ENCODE data around the gene PDE6B.
"Not testable (repeated sequence)": the region's sequence is repeated elsewhere in the genome, so short reads cannot be mapped to it uniquely, and the experiment has no call there.

Gene PDE6B

GRCh38 chr4:622996-623913 lies 2.1 kb upstream of the PDE6B start:
- FAIRE-seq, result no peak

DNA sequence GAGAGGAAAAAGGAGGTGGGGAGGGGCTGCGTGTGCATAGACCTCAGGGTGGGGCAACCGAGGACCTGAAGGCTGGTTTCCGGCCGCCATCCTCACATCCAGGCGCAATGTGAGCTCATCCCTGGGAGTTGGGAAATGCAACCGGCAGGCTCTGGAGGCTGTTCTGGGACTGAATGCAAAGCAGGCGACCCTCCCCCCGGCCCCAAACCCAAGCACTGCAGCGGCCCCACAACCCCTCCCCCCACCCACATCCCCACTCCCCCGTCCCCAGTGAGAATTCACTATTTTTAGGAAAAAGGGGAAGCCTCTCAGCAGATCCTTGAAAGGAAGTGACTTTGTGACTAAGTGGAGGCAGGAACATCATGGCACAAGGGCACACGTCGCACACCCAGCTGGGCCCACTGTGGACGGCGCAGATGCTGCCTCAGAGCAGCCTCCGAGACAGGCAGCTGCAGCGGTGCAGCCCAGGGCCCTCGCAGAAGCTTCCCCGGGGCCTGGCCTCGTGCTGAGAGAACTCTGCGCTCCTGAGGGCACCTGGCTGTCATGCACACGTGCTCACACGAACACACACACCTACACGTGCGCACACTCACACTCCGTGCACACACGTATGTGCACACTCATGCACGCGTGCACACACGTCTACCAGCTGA lies 1.3 kb upstream of the PDE6B start:
- FAIRE-seq, result no peak

DNA sequence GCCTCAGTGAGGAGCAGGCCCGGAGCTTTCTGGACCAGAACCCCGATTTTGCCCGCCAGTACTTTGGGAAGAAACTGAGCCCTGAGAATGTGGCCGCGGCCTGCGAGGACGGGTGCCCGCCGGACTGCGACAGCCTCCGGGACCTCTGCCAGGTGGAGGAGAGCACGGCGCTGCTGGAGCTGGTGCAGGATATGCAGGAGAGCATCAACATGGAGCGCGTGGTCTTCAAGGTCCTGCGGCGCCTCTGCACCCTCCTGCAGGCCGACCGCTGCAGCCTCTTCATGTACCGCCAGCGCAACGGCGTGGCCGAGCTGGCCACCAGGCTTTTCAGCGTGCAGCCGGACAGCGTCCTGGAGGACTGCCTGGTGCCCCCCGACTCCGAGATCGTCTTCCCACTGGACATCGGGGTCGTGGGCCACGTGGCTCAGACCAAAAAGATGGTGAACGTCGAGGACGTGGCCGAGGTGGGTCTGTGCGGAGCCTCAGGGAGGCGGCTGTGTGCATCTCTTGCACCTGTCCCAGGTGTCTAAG lies 323 bp downstream of the PDE6B start:
- FAIRE-seq, result no peak

- FAIRE-seq, result no peak
Observed at GRCh38 chr4:626201-627091, 1.1 kb downstream of the PDE6B start.

DNA sequence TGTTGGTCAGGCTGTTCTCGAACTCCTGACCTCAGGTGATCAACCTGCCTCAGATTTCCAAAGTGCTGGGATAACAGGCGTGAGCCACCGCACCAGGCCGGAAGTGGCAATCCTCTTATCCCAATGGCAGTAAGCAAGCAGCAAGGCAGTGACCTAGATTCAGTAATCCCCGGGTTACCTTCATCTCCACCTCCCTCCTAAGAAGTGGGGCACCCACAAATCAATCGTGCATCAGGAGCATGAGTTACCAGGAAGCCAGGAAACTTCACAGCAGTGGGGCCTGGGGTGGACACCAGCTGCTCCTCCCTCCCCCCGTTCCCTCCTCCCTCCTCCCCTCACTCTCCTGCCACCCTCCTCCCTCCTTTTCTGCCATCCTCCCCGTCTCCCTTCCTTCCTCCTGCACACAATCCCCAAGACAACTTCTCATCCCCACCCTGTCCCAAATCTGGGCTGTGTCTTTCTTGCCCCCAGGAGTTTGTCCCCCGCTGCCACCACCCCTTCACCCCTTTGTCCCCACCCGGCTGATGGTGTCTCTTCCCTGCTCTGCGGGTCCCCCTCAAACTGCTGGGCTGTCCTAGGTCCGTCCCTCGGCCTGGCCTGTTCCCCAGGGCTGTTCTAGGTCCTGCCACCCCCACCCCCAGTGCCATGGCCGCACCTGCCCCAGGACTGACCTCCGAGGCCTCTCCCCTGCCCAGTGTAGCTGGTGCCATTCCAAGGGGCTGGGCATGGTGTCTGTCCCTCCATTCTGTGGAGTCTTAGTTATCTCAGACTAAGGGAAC lies 2.2 kb downstream of the PDE6B start:
- no peak for FAIRE-seq

GRCh38 chr4:628311-628741 lies 3.0 kb downstream of the PDE6B start:
- no peak for FAIRE-seq

GRCh38 chr4:628821-629635 lies 3.7 kb downstream of the PDE6B start:
- no peak for FAIRE-seq

GRCh38 chr4:629636-629914 lies 4.2 kb downstream of the PDE6B start:
- no peak for FAIRE-seq

DNA sequence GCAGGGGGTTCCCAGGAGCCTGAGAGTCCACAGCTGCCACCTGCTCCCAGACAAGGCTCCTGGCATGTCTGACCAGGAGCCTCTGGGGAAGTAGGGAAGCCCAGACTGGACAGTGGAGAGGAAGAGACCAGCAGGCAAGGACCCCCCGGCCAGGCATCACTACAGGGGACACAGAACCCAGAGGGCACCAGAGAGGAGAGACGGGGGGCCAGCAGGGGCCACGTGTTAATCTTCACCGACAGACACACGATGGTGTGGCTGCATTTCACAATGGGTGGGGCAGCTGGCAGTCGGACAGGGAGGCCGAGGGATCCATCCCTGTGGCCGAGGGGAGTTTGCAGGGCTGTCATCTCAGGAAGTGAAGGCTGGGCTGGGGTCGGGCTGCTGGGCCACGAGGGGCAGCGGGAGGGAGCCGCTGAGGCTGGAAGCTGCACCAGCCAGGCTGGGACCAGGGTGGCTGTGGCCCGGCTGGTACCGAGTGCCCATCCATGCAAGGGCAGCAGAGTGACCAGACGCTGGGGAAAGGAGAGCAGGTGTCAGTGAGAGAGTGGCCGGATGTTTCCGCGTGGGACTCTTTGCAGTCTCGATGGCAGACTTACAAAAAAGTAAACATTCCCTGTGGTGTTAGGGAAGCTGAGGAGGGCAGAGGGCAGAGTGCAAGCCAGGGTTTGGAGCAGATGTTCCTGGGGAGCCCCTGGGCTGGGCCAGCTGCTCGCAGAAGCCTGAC lies 4.7 kb downstream of the PDE6B start:
- no peak for FAIRE-seq

GRCh38 chr4:630656-631055 lies 5.3 kb downstream of the PDE6B start:
- FAIRE-seq, result no peak

DNA sequence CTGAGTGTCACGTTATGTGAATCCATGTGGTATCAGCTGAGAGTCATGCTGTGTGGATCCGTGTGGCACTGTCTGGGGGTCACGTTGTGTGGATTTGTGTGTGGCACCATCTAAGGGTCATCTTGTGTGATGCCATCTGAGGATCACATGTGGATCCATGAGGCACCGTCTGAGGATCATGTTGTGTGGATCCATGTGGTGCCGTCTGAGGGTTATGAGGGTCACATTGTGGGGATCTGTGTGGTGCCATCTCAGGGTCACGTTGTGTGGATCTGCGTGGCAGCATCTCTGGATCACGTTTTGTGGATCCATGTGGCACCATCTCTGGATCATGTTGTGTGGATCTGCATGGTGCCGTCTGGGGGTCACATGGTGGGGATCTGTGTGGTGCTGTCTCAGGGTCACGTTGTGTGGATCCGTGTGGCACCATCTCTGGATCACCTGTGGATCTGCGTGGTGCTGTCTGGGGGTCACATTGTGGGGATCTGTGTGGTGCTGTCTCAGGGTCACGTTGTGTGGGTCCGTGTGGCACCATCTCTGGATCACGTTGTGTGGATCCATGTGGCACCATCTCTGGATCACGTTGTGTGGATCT lies 6.9 kb downstream of the PDE6B start:
- no peak for FAIRE-seq

DNA sequence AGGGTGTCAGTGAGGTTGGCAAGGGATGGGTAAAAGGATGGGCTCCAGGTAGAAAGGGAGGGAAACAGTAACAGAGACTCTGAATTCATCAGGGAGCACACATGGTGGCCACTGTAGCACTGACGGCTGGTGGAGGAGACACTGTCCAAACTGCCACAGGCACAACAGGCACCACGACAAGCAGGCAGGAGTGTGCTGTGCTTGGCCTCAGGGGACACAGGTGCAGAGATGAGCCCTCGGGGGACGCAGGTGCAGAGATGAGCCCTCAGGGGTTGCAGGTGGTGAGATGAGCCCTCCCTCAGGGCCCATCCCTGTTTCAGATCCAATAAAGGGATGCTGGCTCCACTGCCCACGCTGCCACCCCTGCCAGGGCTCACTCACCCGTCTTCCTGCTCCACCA lies 7.6 kb downstream of the PDE6B start:
- no peak for FAIRE-seq

- no peak for FAIRE-seq
Observed at GRCh38 chr4:633406-633805, 8.0 kb downstream of the PDE6B start.

- FAIRE-seq, result no peak
Observed at GRCh38 chr4:633976-634598, 8.7 kb downstream of the PDE6B start.

DNA sequence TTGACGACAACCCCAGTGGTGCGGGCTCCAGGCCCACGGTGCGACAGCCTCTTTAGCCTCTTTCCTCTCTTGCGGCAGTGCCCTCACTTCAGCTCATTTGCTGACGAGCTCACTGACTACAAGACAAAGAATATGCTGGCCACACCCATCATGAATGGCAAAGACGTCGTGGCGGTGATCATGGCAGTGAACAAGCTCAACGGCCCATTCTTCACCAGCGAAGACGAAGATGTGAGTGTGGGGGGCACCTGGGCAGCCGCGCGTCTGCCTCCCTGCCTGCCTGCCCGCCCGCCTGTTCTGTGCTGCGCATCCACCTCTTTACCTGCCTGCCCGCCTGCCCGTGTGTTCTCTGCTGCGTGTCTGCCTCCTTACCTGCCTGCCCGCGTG lies 9.2 kb downstream of the PDE6B start:
- no peak for FAIRE-seq

DNA sequence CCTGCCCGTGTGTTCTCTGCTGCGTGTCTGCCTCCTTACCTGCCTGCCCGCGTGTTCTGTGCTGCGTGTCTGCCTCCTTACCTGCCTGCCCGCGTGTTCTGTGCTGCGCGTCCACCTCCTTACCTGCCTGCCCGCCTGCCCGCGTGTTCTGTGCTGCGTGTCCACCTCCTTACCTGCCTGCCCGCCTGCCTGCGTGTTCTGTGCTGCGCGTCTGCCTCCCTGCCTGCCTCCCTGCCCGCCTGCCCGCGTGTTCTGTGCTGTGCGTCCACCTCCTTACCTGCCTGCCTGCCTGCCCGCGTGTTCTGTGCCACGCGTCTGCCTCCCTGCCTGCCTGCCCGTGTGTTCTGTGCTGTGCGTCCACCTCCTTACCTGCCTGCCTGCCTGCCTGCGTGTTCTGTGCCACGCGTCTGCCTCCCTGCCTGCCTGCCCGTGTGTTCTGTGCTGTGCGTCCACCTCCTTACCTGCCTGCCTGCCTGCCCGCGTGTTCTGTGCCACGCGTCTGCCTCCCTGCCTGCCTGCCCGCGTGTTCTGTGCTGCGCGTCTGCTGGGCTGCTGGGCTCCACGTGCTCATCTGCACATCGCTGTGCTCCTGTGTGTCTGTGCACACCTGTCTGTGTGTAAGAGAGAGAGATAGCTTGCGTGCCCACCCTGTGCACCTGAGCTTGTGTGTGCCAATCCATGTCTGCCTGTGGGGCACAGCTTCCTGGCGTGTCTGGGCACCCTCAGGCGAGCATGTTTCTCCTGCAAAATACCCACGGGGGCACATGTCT lies 9.9 kb downstream of the PDE6B start:
- FAIRE-seq, result not testable (repeated sequence)

- FAIRE-seq, result no peak
Observed at GRCh38 chr4:635851-636627, 10.7 kb downstream of the PDE6B start.

DNA sequence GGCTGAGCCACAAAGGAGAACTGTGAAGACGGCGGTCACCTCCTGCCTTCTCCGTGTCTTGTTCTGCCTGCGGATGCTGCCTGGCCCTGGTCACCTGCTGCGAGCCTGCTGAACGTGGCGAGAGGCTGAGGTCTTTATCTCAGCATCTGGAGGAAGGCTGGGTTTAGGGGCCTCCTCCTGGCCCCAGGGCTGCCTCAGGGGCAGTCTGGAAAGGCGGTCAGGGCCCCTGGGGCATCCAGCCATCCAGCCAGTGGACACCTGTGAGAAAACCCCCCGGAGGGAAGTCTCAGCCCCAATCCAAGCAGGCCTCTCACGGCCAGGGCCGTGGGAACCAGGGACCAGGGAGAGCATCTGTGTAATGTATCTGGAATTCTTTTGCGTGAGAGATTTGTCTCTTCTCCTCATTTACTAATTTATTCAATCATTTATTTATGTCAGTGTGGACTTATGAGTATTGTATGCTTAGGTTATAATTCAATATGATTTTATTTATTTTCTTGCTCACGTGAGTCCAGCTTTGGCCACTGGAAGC lies 11.3 kb downstream of the PDE6B start:
- FAIRE-seq, result no peak
